CD4-positive, alpha-beta T cell treated with Interleukin-21 for 1 hour (primary cell): ENCODE data around the gene BCORL1.

ENCODE experiments used
- DNase-seq: peaks from one replicate; pipeline ENCODE4 v3.0.0-alpha.2; 2020

Gene BCORL1

GRCh38 chrX:129982300-129983251 lies at the start of gene BCORL1:
BCORL1 (plus strand) TSS chrX:129982635; CDS start chrX:130005232, 22,597 bp downstream.
- DNase-seq = peak; percentile 93

GRCh38 chrX:129932821-129933321 lies 49.6 kb upstream of the BCORL1 start:
- DNase-seq = no peak

- DNase-seq = no peak
Measured at GRCh38 chrX:129933700-129934099, 48.7 kb upstream of the BCORL1 start.

GRCh38 chrX:129934461-129934860 lies 48.0 kb upstream of the BCORL1 start:
- DNase-seq = no peak

- no peak for DNase-seq
Measured at GRCh38 chrX:129934952-129935351, 47.5 kb upstream of the BCORL1 start.

DNA sequence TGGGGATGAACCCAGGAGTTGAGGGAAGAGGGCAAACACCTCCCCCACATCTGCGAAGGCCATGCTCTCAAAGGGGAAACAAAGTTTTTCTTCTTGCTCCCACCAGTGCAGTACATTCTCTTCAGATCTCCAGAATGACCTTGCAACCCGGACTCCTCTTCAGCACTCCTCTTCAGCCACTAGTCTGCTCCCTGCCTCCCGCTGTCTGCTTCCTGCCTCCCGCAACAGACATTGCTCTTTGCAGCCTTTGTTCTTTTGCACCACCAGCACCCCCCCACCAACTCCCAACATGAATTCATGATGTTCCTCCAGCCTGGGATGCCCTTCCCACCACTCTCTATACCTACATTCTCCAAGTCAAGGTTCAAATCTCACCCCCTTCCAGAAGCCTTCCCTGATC lies 44.4 kb upstream of the BCORL1 start:
- no peak for DNase-seq

- no peak for DNase-seq
Measured at GRCh38 chrX:129939986-129940385, 42.4 kb upstream of the BCORL1 start.

- DNase-seq = no peak
Measured at GRCh38 chrX:129940721-129941120, 41.7 kb upstream of the BCORL1 start.

GRCh38 chrX:129945131-129945530 lies 37.3 kb upstream of the BCORL1 start:
- no peak for DNase-seq

DNA sequence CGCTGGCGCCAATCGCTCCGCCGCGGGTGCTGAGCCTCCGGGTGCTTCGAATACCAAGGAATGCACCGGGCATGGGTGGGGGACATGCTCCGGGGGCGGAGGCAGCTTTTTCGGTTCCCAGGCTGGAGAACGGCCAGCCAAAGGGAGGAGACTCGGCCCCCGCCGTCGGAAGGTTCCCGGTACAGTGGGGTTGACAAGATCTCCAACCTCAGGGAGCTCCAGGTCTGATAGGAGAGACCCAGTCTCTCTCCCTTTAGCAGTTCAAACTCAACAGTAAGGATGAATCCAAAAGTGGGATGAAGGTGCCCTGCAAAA lies 29.1 kb upstream of the BCORL1 start:
- DNase-seq = no peak

GRCh38 chrX:129953881-129954280 lies 28.6 kb upstream of the BCORL1 start:
- no peak for DNase-seq

GRCh38 chrX:129954804-129955203 lies 27.6 kb upstream of the BCORL1 start:
- no peak for DNase-seq

DNA sequence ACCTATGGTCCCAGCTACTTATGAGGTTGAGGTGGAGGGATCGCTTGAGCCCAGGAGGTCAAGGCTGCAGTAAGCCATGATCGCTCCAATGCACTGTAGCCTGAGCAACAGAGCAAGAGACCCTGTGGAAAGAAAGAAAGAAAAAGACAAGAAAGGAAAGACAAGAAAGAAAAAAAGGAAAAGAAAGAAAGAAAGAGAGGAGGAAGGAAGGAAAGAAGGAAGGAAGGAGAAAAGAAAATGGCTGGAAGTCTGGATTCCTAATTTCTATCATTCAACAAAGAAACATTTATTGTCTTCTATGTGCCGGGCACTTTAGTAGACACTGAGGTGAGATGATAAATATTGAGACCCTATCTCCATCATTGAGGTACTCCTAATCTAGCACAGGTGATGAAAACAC lies 26.8 kb upstream of the BCORL1 start:
- DNase-seq = no peak

- no peak for DNase-seq
Measured at GRCh38 chrX:129956145-129956544, 26.3 kb upstream of the BCORL1 start.

DNA sequence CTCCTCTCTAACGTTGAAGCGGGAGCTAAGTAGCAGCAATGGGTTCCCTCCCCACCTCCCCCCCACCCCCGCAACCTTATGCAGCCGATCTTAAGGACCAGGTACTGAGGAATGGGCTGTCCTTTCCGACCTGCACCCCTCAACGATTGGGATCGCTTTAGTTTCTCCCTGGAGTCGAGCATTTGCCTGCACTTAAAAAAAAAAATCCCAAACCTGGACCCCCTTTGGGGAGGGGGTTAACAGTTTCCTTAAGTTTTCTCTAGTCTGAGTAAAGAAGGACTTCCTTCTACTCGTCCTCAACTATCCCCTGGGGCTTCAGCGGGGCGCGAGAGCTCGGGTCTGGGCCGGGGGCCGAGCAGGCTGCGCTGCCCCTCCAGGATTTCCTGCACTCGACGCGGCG lies 25.7 kb upstream of the BCORL1 start:
- no peak for DNase-seq

DNA sequence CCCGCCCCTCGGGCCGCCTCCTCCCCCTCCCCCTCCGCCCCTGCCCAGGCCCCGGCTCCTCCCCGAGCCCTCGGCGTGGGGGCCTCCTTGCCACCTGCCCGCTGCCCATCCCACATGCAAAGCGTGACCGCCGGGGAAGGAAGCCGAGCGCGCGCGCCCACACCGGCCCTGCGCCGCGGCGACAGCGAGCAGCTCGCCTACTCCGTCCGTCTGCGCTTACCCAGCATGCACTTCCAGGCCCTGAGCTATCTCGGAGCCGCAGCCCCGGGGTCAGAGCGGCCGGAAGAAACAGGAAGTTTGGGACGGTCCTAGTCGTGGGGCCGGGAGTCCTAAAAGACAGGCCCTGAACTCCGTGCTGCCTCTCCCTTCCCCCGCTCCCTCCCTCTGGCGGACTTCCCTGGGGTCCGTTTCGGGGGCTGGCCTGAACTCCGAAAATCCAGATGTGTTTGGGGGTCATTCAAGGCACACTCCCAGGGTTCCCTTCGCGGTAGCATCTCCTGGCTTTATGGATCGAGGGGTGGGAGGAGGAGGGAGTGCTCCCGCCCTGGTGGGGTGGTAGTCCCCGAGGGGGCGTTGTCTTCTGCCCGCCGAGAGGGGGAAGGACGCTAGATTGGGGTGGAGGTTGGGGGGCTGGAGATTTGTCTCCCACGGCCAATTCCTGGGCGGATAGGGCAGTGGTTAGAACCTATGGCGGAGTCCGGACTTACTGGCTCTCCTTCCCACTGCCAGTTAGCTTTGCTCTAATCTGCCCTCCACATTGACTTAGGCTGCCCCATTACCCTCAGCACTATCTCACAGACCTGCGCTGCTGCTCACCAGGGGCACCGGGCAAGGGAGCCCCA lies 25.0 kb upstream of the BCORL1 start:
- DNase-seq = peak; percentile 56

GRCh38 chrX:129958083-129958465 lies 24.4 kb upstream of the BCORL1 start:
- DNase-seq = no peak

DNA sequence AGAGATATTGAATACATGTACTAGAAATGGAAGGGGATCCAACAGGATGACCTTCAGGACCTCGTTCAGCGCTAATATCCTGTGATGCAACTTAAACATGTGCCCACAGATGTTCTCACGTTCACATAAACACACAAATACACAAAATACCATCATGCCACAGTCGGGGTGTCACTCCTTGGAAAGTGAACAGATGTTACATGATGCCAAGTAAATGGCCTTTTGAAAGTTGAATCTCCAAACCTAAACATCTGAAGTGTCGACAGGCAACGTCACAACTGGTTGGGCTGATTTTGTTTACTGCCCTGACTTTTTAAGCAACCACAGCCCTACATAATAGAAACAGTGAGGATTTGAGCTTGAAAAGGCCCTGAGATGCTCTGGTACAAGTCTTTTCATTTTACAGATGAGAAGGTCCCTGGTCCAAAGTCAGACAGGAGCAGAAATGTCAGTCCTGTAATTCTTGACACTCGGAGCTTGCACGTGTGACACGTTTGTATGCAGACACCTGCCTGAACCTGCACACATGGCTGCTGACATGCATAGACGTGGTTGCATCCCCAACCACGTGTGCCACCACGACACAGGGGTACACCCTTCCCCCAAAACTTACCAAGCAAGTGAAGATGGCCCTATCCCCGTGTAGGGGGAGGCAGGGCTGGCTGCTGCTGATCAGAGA lies 23.5 kb upstream of the BCORL1 start:
- no peak for DNase-seq

- DNase-seq = no peak
Measured at GRCh38 chrX:129959493-129959832, 23.0 kb upstream of the BCORL1 start.

DNA sequence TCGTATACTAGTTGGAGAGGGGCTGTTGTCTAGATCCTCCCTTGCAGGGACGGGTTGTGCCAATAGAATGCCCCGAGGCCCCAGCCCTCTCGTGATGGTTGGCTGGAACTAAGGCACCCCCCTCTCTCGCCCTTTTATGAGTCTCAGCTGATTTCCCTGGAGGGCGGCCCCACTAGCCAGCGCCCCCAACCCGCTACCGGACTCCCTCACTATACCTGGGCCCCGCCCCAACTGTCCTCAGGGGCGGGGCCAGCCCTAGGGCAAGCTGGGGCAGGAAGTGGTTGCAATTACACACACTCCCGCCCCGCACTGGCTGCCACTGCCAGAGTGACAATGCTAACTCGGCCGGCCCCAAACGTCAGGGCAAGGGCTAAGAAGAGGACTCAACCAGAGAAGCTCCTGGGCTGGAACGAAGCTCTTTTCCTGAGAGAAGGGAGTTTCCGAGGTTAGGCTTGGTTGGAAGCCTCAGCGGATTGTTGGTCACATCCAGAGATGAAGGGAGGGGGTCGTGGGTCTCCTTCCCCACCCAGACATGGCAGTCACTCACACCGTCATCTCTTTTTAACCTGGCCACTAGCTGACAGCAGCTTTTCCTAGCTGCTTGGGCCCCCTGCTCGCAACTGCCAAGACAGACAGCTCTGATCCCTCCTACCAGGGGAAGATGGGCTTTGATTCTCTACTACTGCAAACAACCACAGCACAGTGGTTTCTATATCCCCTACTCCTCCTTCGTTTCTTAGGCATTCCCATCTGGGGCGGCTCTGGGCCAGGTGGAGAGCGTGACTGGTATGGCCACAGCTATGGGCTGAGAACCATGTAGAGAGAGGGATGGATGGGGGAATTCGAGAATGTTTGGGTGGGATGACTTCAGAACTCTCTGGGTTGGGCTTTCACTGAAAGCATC lies 21.0 kb upstream of the BCORL1 start:
- peak; percentile 76 for DNase-seq

DNA sequence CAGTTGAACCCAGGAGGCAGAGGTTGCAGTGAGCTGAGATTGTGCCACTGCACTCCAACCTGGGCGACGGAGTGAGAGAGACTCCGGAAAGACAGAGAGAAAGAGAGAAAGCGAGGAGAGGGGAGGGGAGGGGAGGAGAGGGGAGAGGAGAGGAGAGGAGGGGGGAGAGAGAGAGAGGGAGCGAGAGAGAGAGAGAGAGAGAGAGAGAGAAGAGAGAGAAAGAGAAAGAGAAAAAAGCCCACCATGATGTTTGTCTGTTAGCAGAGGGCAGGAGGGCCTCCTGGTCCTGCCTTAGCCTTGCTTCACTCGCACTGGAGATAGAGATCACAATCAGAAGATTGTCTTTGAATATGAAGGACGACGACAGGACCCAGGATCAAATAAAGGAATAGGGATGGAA lies 18.7 kb upstream of the BCORL1 start:
- no peak for DNase-seq

GRCh38 chrX:129965166-129965565 lies 17.3 kb upstream of the BCORL1 start:
- no peak for DNase-seq
